ENCODE data around the gene GABRB2.

The GABRB2 gene

DNA sequence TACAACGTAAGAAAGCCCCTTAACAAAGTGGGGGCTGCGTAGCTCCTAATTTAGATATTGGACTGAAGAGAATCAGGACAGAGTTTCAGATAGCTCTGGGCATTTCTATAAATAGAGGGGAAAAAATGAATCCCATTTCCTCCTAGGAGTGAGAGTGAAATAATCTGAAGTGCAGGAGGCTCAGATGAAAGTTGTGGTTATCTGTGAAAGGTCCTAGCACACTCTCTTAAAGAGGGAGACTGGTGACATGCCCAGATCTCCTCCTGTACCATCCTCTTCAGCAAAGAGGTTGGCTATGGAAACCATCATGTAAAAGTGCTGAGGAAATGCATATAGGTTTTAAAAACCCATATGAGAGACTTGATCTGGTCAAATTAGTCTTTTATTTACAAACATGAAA is 143.4 kb downstream of the GABRB2 start:
- no peak for DNase-seq (ENCODE audit: extremely low spot score)
- ChIA-PET POLR2A (no interaction called here), CTCF (no interaction called here)
- no peak for TF ChIP-seq CTCF (IDR thresholded peaks at IDR 0.05; ENCODE audit: control extremely low read depth, extremely low read depth, low read depth, missing control alignments)

GRCh38 chr5:161400583-161400982 is 145.9 kb downstream of the GABRB2 start:
- no peak for DNase-seq (ENCODE audit: extremely low spot score)
- ChIA-PET POLR2A (no interaction called here), CTCF (interaction anchor here (1.4 kb wide), 1 partner anchor 168 kb away, joined by 3 read pairs; no protein-coding TSS in a partner anchor)
- no peak for TF ChIP-seq CTCF (IDR thresholded peaks at IDR 0.05; ENCODE audit: control extremely low read depth, extremely low read depth, low read depth, missing control alignments)

- DNase-seq (ENCODE audit: extremely low spot score), result no peak
- CTCF ChIA-PET, result interaction anchor here (1.1 to 1.4 kb wide), 2 partner anchors 12 to 168 kb away, joined by 3 read pairs; no protein-coding TSS in a partner anchor
- no peak for TF ChIP-seq CTCF (IDR thresholded peaks at IDR 0.05; ENCODE audit: control extremely low read depth, extremely low read depth, low read depth, missing control alignments)
- POLR2A ChIA-PET, result no interaction called here
These were observed 146.4 kb downstream of the GABRB2 start for GRCh38 chr5:161399996-161400562.

- ChIA-PET POLR2A (no interaction called here), CTCF (no interaction called here)
- no peak for DNase-seq (ENCODE audit: extremely low spot score)
- TF ChIP-seq CTCF (IDR thresholded peaks at IDR 0.05; ENCODE audit: control extremely low read depth, extremely low read depth, low read depth, missing control alignments), result no peak
These were observed 149.1 kb downstream of the GABRB2 start for GRCh38 chr5:161397448-161397847.

DNA sequence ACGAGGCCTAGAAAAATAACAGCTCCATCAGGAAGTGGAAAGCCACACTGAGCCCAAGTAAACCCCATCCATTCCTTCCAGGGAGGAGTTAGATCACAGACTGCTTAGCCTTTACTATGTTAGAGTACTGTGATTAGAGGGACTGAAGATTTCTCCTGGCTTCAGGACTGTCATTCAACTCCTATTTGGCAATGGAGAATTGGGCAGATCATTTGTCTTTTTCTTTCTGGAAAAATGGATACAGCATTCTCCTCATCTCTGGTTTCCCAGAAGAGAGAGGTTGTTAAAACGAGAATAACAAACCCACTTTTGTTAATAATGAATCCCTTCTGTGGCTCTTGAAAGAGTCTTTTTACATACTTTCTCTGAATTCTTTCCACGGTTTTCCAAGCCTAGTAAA is 150.4 kb downstream of the GABRB2 start:
- POLR2A ChIA-PET, result no interaction called here
- TF ChIP-seq CTCF (IDR thresholded peaks at IDR 0.05; ENCODE audit: control extremely low read depth, extremely low read depth, low read depth, missing control alignments), result no peak
- DNase-seq (ENCODE audit: extremely low spot score), result no peak
- CTCF ChIA-PET, result interaction anchor here (1.2 to 1.4 kb wide), 3 partner anchors 10 to 21 kb away, joined by 3 to 4 read pairs (median 3); no protein-coding TSS in a partner anchor

DNA sequence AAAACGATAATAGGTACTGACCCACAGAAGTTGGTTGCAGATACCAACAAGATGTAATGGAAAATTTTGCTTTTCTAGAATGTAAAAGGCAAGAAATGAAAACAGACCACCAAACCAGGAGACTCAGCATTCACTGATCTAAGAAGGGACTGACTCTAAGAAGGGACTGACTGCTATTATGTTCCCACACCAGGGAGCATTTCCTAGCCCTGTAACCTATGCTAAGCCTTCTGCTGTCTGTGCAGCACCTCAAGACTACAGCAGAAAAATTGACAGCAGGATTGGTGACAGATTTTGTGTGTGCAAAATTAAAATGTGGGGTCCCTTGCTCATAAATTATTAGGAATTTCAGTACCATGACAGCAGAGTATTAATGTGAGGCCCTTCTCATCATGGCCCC is 154.8 kb downstream of the GABRB2 start:
- no peak for TF ChIP-seq CTCF (IDR thresholded peaks at IDR 0.05; ENCODE audit: control extremely low read depth, extremely low read depth, low read depth, missing control alignments)
- no peak for DNase-seq (ENCODE audit: extremely low spot score)
- ChIA-PET CTCF (interaction anchor here (1.5 to 1.7 kb wide), 2 partner anchors 8 to 15 kb away, joined by 4 to 5 read pairs; no protein-coding TSS in a partner anchor), POLR2A (no interaction called here)

Measured in GM10248 (cell line).